Activated CD8-positive, alpha-beta memory T cell treated with anti-CD3 and anti-CD28 coated beads, Interleukin-2, amount 50 U/mL, for 4 hours (primary cell): Measurements from ENCODE around the gene STX4.
"Not testable (repeated sequence)": the region's sequence is repeated elsewhere in the genome, so short reads cannot be mapped to it uniquely, and the experiment has no call there.

ENCODE experiments used
- DNase-seq: peaks from one replicate; pipeline ENCODE4 v3.0.0-alpha.2; 2020

The STX4 gene

GRCh38 chr16:30998852-30999761 is 34.3 kb upstream of the STX4 start:
- no peak for DNase-seq

GRCh38 chr16:31000671-31001382 is 32.5 kb upstream of the STX4 start:
- no peak for DNase-seq

- DNase-seq = no peak
These were observed 31.7 kb upstream of the STX4 start for GRCh38 chr16:31001507-31002249.

- no peak for DNase-seq
These were observed 31.1 kb upstream of the STX4 start for GRCh38 chr16:31002250-31002700.

- no peak for DNase-seq
These were observed 30.5 kb upstream of the STX4 start for GRCh38 chr16:31002862-31003341.

- no peak for DNase-seq
These were observed 29.6 kb upstream of the STX4 start for GRCh38 chr16:31003744-31004143.

- no peak for DNase-seq
These were observed 28.7 kb upstream of the STX4 start for GRCh38 chr16:31004658-31005057.

- no peak for DNase-seq
These were observed 27.8 kb upstream of the STX4 start for GRCh38 chr16:31005350-31006085.

- DNase-seq = no peak
These were observed 27.3 kb upstream of the STX4 start for GRCh38 chr16:31006086-31006385.

GRCh38 chr16:31006589-31006988 is 26.8 kb upstream of the STX4 start:
- no peak for DNase-seq

GRCh38 chr16:31007684-31008083 is 25.7 kb upstream of the STX4 start:
- DNase-seq = no peak

GRCh38 chr16:31008149-31008548 is 25.2 kb upstream of the STX4 start:
- DNase-seq = no peak

GRCh38 chr16:31008551-31008950 is 24.8 kb upstream of the STX4 start:
- DNase-seq = no peak

- no peak for DNase-seq
These were observed 24.2 kb upstream of the STX4 start for GRCh38 chr16:31009120-31009519.

GRCh38 chr16:31009894-31010584 is 23.3 kb upstream of the STX4 start:
- DNase-seq = no peak

GRCh38 chr16:31010585-31011325 is 22.6 kb upstream of the STX4 start, which contains the start of gene STX1B:
Gene STX1B (minus strand): TSS chr16:31010638. CDS start chr16:31010396, 242 bp downstream.
- DNase-seq = peak; percentile 59

GRCh38 chr16:31011815-31012214 is 21.5 kb upstream of the STX4 start:
- DNase-seq = not testable (repeated sequence)

- DNase-seq = not testable (repeated sequence)
These were observed 20.1 kb upstream of the STX4 start for GRCh38 chr16:31013292-31013691.

- no peak for DNase-seq
These were observed 17.3 kb upstream of the STX4 start for GRCh38 chr16:31016018-31016417.

- DNase-seq = not testable (repeated sequence)
These were observed 15.6 kb upstream of the STX4 start for GRCh38 chr16:31017756-31018155.

- no peak for DNase-seq
These were observed 12.8 kb upstream of the STX4 start for GRCh38 chr16:31020536-31020935.
